PFSK-1 (cell line): ENCODE measurements around the gene POMP.

ENCODE experiments used
- POLR2AphosphoS5 ChIP-seq: IDR thresholded peaks from 2 replicates; pipeline ENCODE4 v1.6.1; 2012; ENCODE audit warnings: low read depth, mild to moderate bottlenecking, control low read depth, low read length, moderate library complexity
- TAF1 ChIP-seq: IDR thresholded peaks from 2 replicates; pipeline ENCODE4 v1.6.1; 2012; ENCODE audit warnings: low read length, control low read depth, borderline replicate concordance; ENCODE audit not compliant: insufficient read depth

DNA sequence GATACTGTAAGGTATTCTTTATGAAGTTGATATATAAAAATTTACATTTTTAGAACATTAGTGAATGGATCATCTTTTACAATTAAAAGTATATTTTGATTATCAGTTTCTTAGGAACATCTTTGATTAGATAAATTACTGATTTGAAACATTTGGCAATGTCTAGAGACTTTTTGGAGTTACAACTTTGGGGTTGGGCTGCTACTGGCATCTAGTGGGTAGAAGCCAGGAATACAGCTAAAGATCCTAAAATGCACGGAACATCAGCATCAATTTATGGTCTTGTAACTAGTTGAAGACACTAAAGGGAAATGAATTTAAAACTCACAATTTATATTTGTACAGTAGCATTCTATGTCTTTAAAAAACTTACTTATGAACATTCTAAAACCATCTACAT is 19.9 kb downstream of the POMP start:
- TF ChIP-seq POLR2AphosphoS5, result no peak
- TF ChIP-seq TAF1, result no peak
